CD4-positive, alpha-beta memory T cell (primary cell): ENCODE measurements around the gene DYRK1A. TPM values are rescaled to one million over a fixed set of nuclear protein-coding genes. Genes with fewer than 3 reads are reported as not detected.

ENCODE experiments used
- CTCF ChIA-PET: fragments of 350-600 bp; sonication (Branson Sonifier 250); formaldehyde crosslinking; loops from one replicate; lab custom pipeline; 2021; ENCODE audit warnings: inconsistent platforms; ENCODE audit not compliant: partially characterized antibody; lab: Charles Lee
- POLR2A ChIA-PET: fragments of 350-600 bp; sonication (Branson Sonifier 250); formaldehyde crosslinking; loops from one replicate; lab custom pipeline; 2021; ENCODE audit not compliant: partially characterized antibody; lab: Charles Lee
- DNase-seq, 5 donors: peaks; one replicate each; pipeline versions ENCODE4 v3.0.0 to v3.0.0-alpha.2; 2020 to 2022; ENCODE audit warnings: mixed read lengths in 1 of 5
- H3K27ac ChIP-seq: one replicate; pipeline ENCODE4 v1.7.0; 2013; ENCODE audit warnings: low read depth, low read length
- H3K27me3 ChIP-seq: 2 replicates; pipeline ENCODE4 v1.7.0; 2013; ENCODE audit warnings: mild to moderate bottlenecking, low read length, moderate library complexity; ENCODE audit not compliant: insufficient read depth
- H3K36me3 ChIP-seq: 2 replicates; pipeline ENCODE4 v1.7.0; 2013; ENCODE audit warnings: mild to moderate bottlenecking, low read length, moderate library complexity; ENCODE audit not compliant: insufficient read depth
- H3K4me1 ChIP-seq: 2 replicates; pipeline ENCODE4 v1.7.0; 2013; ENCODE audit warnings: mild to moderate bottlenecking, low read length, moderate library complexity; ENCODE audit not compliant: insufficient read depth
- H3K4me3 ChIP-seq, 2 donors: one replicate each; pipeline ENCODE4 v1.7.0; 2013; ENCODE audit warnings: low read length in 2 of 2, mild to moderate bottlenecking in 1 of 2
- H3K9me3 ChIP-seq, 2 donors: one replicate each; pipeline ENCODE4 v1.7.0; 2013; ENCODE audit warnings: low read length in 2 of 2, control low read depth in 1 of 2; ENCODE audit not compliant: control insufficient read depth in 1 of 2
- H3K27ac Mint-ChIP-seq, 7 donors: one replicate each; pipeline ENCODE4 v1.8.0; 2020 to 2021; ENCODE audit warnings: mixed read lengths in 7 of 7, mild to moderate bottlenecking in 6 of 7, inconsistent platforms in 3 of 7, moderate library complexity in 3 of 7
- H3K27me3 Mint-ChIP-seq, 2 donors: one replicate each; pipeline ENCODE4 v1.8.0; 2020 to 2021; ENCODE audit warnings: mixed read lengths in 2 of 2
- H3K36me3 Mint-ChIP-seq, 2 donors: one replicate each; pipeline ENCODE4 v1.8.0; 2020 to 2021; ENCODE audit warnings: mixed read lengths in 2 of 2, inconsistent platforms in 1 of 2, mild to moderate bottlenecking in 1 of 2
- H3K4me1 Mint-ChIP-seq, 4 donors: one replicate each; pipeline ENCODE4 v1.8.0; 2020 to 2021; ENCODE audit warnings: mixed read lengths in 4 of 4, mild to moderate bottlenecking in 1 of 4
- H3K4me3 Mint-ChIP-seq, 8 donors: one replicate each; pipeline ENCODE4 v1.8.0; 2020 to 2021; ENCODE audit warnings: mixed read lengths in 8 of 8, mild to moderate bottlenecking in 7 of 8, moderate library complexity in 6 of 8, inconsistent platforms in 3 of 8
- H3K9me3 Mint-ChIP-seq, 8 donors: one replicate each; pipeline ENCODE4 v1.8.0; 2020 to 2021; ENCODE audit warnings: mixed read lengths in 8 of 8, mild to moderate bottlenecking in 5 of 8, inconsistent platforms in 3 of 8, moderate library complexity in 1 of 8
- intact Hi-C: fragments of 100-400 bp; cut with micrococcal nuclease; formaldehyde crosslinking; loops from one replicate; pipeline ENCODE4 v1.15.1; 2023
- polyA plus RNA-seq, 2 donors: library from polyadenylated mRNA; unstranded; fragments of 300-500 nt; fragmentation: Illumina TruSeq; gene quantifications; one replicate each; pipeline ENCODE4 v1.2.3, GENCODE V29; 2021
- total RNA-seq, 2 experiments: library from RNA; stranded (reverse); gene quantifications; one replicate each; pipeline ENCODE4 v1.2.3, GENCODE V29; 2021

DYRK1A gene
- total and polyA plus RNA-seq, 4 experiments from 2014 or later: 1.4 to 130 (median 65.2) TPM

- H3K27ac Mint-ChIP-seq: peak overlapping the region in 4 of 7 donors; percentile 0 to 63 (median 28)
Observed at GRCh38 chr21:37437376-37438080, 71.0 kb downstream of the DYRK1A start.

DNA sequence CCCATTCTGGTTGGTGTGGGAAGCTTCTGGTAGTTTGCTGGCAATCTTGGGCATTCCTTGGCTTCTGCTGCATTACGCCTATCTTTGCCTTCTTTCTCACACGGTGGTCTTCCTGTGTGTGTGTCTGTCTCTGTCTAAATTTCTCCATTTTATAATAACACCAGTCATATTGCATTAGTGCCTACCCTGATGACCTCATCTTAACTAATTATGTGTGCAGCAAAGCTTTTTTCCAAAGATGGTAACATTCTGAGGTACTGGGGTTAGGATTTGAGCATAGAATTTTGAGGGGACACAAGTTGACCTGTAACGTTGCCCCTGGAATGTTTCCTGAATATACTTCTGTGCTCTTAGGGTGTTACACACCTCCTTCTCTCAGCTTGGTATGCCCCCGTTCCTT, 77.1 kb downstream of the DYRK1A start:
- Histone ChIP-seq H3K4me3 (no peak overlapping the region), H3K9me3 (no peaks in the 10 kb centered on the region), H3K27me3 (no peaks in the 10 kb centered on the region), H3K4me1 (peaks cover 91% of the 10 kb centered on the region), H3K36me3 (no peaks in the 10 kb centered on the region), H3K27ac (no peak overlapping the region)
- Mint-ChIP-seq H3K4me1 (peaks cover 63 to 79% (median 69%) of the 10 kb centered on the region in 4 donors), H3K27ac (peak overlapping the region in 3 of 7 donors; percentile 6 to 79 (median 53)), H3K36me3 (peaks cover 0 to 5% of the 10 kb centered on the region in 2 donors), H3K9me3 (no peaks in the 10 kb centered on the region), H3K4me3 (peak overlapping the region in 3 of 8 donors; percentile 0 to 22 (median 9)), H3K27me3 (no peaks in the 10 kb centered on the region)
- intact Hi-C loops: no loop called here
- ChIA-PET POLR2A (no interaction called here), CTCF (no interaction called here)
- no peak for DNase-seq

More at GRCh38 chr21:37437376-37438080, 71.0 kb downstream of the DYRK1A start:
- no peaks in the 10 kb centered on the region for H3K9me3 Mint-ChIP-seq
- peak overlapping the region in 4 of 8 donors; percentile 2 to 65 (median 42) for H3K4me3 Mint-ChIP-seq
- Histone ChIP-seq H3K9me3 (no peaks in the 10 kb centered on the region), H3K4me3 (no peak overlapping the region), H3K36me3 (no peaks in the 10 kb centered on the region), H3K4me1 (peaks cover 90% of the 10 kb centered on the region), H3K27ac (no peak overlapping the region), H3K27me3 (no peaks in the 10 kb centered on the region)
- H3K27me3 Mint-ChIP-seq: no peaks in the 10 kb centered on the region
- no peaks in the 10 kb centered on the region for H3K36me3 Mint-ChIP-seq
- DNase-seq: no peak
- H3K4me1 Mint-ChIP-seq: peaks cover 38 to 45% (median 39%) of the 10 kb centered on the region in 4 donors
- intact Hi-C loops: no loop called here
- ChIA-PET POLR2A (no interaction called here), CTCF (interaction anchor here (0.9 kb wide), 1 partner anchor 14 kb away, joined by 3 read pairs; no protein-coding TSS in a partner anchor)

- Histone ChIP-seq H3K36me3 (no peaks in the 10 kb centered on the region), H3K9me3 (no peaks in the 10 kb centered on the region), H3K27ac (no peak overlapping the region), H3K4me3 (no peak overlapping the region), H3K27me3 (no peaks in the 10 kb centered on the region), H3K4me1 (peaks cover 96% of the 10 kb centered on the region)
- CTCF ChIA-PET: no interaction called here
- peak overlapping the region in 3 of 7 donors; percentile 1 to 59 (median 57) for H3K27ac Mint-ChIP-seq
- intact Hi-C loops: no loop called here
- H3K36me3 Mint-ChIP-seq: peaks cover 8 to 15% of the 10 kb centered on the region in 2 donors
- peak overlapping the region in 2 of 8 donors; percentile 18 to 30 for H3K4me3 Mint-ChIP-seq
- POLR2A ChIA-PET: no interaction called here
- H3K9me3 Mint-ChIP-seq: no peaks in the 10 kb centered on the region
- peaks cover 65 to 93% (median 77%) of the 10 kb centered on the region in 4 donors for H3K4me1 Mint-ChIP-seq
- H3K27me3 Mint-ChIP-seq: no peaks in the 10 kb centered on the region
- DNase-seq: no peak
Observed at GRCh38 chr21:37445228-37445627, 78.7 kb downstream of the DYRK1A start.

DNA sequence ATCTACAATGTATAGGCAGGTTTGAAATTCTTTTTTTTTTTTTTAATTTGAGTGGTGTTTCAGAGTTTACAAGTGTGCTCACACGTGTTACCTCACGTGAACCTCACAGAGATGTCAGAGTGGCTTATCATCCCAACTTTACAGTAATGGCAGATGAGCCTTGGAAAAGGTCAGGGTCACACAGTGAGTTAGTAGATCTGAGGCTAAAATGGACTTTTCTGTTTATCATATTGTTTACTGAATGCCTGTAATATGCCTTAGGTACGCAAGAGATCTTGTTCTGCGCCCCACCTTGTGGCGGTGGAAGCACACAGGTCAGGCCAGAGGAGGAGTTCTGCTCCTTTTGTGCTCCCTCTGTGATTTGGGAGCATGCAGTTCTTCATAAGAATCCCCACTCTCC, 80.0 kb downstream of the DYRK1A start:
- no peaks in the 10 kb centered on the region for H3K9me3 ChIP-seq
- Mint-ChIP-seq H3K4me3 (peak overlapping the region in 3 of 8 donors; percentile 32 to 49 (median 36)), H3K36me3 (peaks cover 13 to 20% of the 10 kb centered on the region in 2 donors), H3K9me3 (no peaks in the 10 kb centered on the region), H3K4me1 (peaks cover 62 to 89% (median 74%) of the 10 kb centered on the region in 4 donors), H3K27me3 (no peaks in the 10 kb centered on the region), H3K27ac (peak overlapping the region in 3 of 7 donors; percentile 24 to 62 (median 50))
- ChIA-PET CTCF (interaction anchor here (0.9 to 1.8 kb wide), 3 partner anchors 9 to 18 kb away, joined by 3 to 7 read pairs (median 4); no protein-coding TSS in a partner anchor), POLR2A (interaction anchor here (0.7 kb wide), 1 partner anchor 11 kb away, joined by 3 read pairs; no protein-coding TSS in a partner anchor)
- H3K27me3 ChIP-seq: no peaks in the 10 kb centered on the region
- peaks cover 93% of the 10 kb centered on the region for H3K4me1 ChIP-seq
- H3K4me3 ChIP-seq: no peak overlapping the region
- no peaks in the 10 kb centered on the region for H3K36me3 ChIP-seq
- intact Hi-C loops: no loop called here
- no peak overlapping the region for H3K27ac ChIP-seq
- DNase-seq: no peak

DNA sequence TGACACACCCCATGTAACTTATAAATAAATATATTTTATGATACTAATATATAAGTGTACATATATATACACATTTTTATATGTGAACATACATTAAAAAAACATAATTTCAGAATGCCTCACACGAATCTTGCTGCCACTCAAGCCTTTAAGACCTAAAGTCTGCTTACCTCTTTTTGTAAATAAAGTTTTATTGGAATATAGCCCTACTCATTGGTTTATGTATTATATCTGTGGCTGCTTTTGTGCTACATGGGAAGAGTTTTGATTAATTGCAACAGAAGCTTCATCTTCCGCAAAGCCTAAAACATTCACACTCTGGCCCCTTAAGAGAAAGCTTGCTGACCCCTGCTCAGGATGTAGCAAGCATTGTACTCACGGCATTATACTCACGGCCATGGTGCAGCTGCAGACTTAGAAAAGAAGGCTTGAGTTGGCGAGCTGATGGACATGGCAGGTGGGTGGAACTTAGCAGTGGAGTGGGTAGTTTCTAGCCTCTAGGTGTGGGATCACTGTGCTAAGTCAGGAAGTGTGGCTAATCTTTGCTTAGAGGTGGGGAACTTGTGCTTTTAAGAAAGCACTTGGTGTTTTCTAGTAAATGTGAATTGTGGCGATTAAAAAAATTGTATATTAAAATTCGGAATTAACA, 80.8 kb downstream of the DYRK1A start:
- Histone ChIP-seq H3K36me3 (no peaks in the 10 kb centered on the region), H3K4me1 (peaks cover 93% of the 10 kb centered on the region), H3K27me3 (no peaks in the 10 kb centered on the region), H3K9me3 (no peaks in the 10 kb centered on the region), H3K27ac (no peak overlapping the region), H3K4me3 (no peak overlapping the region)
- Mint-ChIP-seq H3K9me3 (no peaks in the 10 kb centered on the region), H3K4me3 (peak overlapping the region in 3 of 8 donors; percentile 24 to 37 (median 26)), H3K36me3 (peaks cover 13 to 27% of the 10 kb centered on the region in 2 donors), H3K4me1 (peaks cover 63 to 89% (median 74%) of the 10 kb centered on the region in 4 donors), H3K27me3 (no peaks in the 10 kb centered on the region), H3K27ac (peak overlapping the region in 6 of 7 donors; percentile 5 to 81 (median 53))
- ChIA-PET POLR2A (interaction anchor here (0.7 kb wide), 1 partner anchor 79 kb away, joined by 3 read pairs; no protein-coding TSS in a partner anchor), CTCF (interaction anchor here (1.2 to 1.8 kb wide), 3 partner anchors 11 to 17 kb away, joined by 3 to 7 read pairs (median 4); no protein-coding TSS in a partner anchor)
- intact Hi-C loops: no loop called here
- no peak for DNase-seq

GRCh38 chr21:37449302-37449937, 82.8 kb downstream of the DYRK1A start:
- Mint-ChIP-seq H3K4me3 (peak overlapping the region in 2 of 8 donors; percentile 22 to 32), H3K27ac (peak overlapping the region in 3 of 7 donors; percentile 41 to 76 (median 45)), H3K9me3 (no peaks in the 10 kb centered on the region), H3K36me3 (peaks cover 13 to 23% of the 10 kb centered on the region in 2 donors), H3K4me1 (peaks cover 60 to 83% (median 71%) of the 10 kb centered on the region in 4 donors), H3K27me3 (no peaks in the 10 kb centered on the region)
- peaks cover 90% of the 10 kb centered on the region for H3K4me1 ChIP-seq
- CTCF ChIA-PET: interaction anchor here (0.8 to 1.3 kb wide), 2 partner anchors 14 to 17 kb away, joined by 3 to 5 read pairs; no protein-coding TSS in a partner anchor
- H3K4me3 ChIP-seq: no peak overlapping the region
- no peak overlapping the region for H3K27ac ChIP-seq
- no peaks in the 10 kb centered on the region for H3K36me3 ChIP-seq
- H3K9me3 ChIP-seq: no peaks in the 10 kb centered on the region
- intact Hi-C loops: no loop called here
- DNase-seq: no peak
- POLR2A ChIA-PET: interaction anchor here (0.6 kb wide), 1 partner anchor 9 kb away, joined by 3 read pairs; no protein-coding TSS in a partner anchor
- H3K27me3 ChIP-seq: no peaks in the 10 kb centered on the region
